ENCODE data around the gene IL18BP. TPM values are rescaled to one million over a fixed set of nuclear protein-coding genes. Genes with fewer than 3 reads are reported as not detected.

IL18BP gene
- total RNA-seq, 1 donor from 2014 or later = 20.9 TPM

GRCh38 chr11:72012897-72013721 is 14.4 kb downstream of the IL18BP start:
- no peak overlapping the region for H3K4me3 Mint-ChIP-seq
- no peaks in the 10 kb centered on the region for H3K27me3 Mint-ChIP-seq (ENCODE audit: low read depth)
- H3K4me1 Mint-ChIP-seq = no peaks in the 10 kb centered on the region
- DNase-seq (ENCODE audit: low spot score in 2 of 2, unreplicated experiment in 2 of 2) = no peak
- peaks cover 43% of the 10 kb centered on the region for H3K36me3 Mint-ChIP-seq
- no peaks in the 10 kb centered on the region for H3K9me3 Mint-ChIP-seq
- no peak overlapping the region for H3K27ac Mint-ChIP-seq
- TF ChIP-seq, protein P1, sequence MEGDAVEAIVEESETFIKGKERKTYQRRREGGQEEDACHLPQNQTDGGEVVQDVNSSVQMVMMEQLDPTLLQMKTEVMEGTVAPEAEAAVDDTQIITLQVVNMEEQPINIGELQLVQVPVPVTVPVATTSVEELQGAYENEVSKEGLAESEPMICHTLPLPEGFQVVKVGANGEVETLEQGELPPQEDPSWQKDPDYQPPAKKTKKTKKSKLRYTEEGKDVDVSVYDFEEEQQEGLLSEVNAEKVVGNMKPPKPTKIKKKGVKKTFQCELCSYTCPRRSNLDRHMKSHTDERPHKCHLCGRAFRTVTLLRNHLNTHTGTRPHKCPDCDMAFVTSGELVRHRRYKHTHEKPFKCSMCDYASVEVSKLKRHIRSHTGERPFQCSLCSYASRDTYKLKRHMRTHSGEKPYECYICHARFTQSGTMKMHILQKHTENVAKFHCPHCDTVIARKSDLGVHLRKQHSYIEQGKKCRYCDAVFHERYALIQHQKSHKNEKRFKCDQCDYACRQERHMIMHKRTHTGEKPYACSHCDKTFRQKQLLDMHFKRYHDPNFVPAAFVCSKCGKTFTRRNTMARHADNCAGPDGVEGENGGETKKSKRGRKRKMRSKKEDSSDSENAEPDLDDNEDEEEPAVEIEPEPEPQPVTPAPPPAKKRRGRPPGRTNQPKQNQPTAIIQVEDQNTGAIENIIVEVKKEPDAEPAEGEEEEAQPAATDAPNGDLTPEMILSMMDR (IDR thresholded peaks at IDR 0.05; ENCODE audit: unreplicated experiment) = no peak

- Mint-ChIP-seq H3K27ac (peak overlapping the region; percentile 39), H3K9me3 (no peaks in the 10 kb centered on the region), H3K27me3 (ENCODE audit: low read depth) (no peaks in the 10 kb centered on the region), H3K36me3 (peaks cover 50% of the 10 kb centered on the region), H3K4me1 (no peaks in the 10 kb centered on the region), H3K4me3 (no peak overlapping the region)
- TF ChIP-seq, protein P1 (IDR thresholded peaks at IDR 0.05; ENCODE audit: unreplicated experiment) = no peak
- no peak for DNase-seq (ENCODE audit: low spot score in 2 of 2, unreplicated experiment in 2 of 2)
Observed at GRCh38 chr11:72013765-72014711, 15.3 kb downstream of the IL18BP start.

DNA sequence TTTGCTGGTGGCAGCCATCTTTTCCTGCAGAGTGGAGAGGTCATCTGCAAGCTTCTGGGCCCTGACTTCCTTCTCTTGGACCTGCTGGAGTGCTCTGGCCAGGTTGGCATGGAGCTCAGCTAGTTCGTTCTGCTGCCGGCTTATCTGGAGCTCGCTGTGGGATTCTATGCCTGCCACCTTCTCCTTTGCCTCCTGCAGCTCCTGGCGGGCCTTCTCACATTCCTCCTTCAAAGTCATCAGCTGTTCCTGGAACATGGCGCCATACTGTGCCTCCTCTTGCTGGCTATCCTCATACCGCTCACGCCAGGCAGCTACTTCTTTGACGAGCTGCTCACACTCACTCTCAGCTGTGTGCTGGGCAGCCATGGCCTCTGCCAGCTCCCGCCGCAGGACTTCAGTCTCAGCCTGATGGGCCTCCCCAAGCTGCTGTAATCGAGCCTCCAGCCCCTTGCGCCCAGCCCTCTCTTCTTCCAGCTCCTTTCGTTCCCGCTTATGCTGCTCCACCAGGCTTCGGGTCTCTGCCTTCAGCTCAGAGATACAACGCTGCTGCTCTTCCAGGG is 16.1 kb downstream of the IL18BP start:
- no peaks in the 10 kb centered on the region for H3K27me3 Mint-ChIP-seq (ENCODE audit: low read depth)
- H3K27ac Mint-ChIP-seq = no peak overlapping the region
- DNase-seq (ENCODE audit: low spot score in 2 of 2, unreplicated experiment in 2 of 2) = no peak
- H3K4me1 Mint-ChIP-seq = no peaks in the 10 kb centered on the region
- TF ChIP-seq, protein P1 (IDR thresholded peaks at IDR 0.05; ENCODE audit: unreplicated experiment) = no peak
- no peak overlapping the region for H3K4me3 Mint-ChIP-seq
- H3K36me3 Mint-ChIP-seq = peaks cover 51% of the 10 kb centered on the region
- no peaks in the 10 kb centered on the region for H3K9me3 Mint-ChIP-seq

- Mint-ChIP-seq H3K9me3 (no peaks in the 10 kb centered on the region), H3K36me3 (peaks cover 57% of the 10 kb centered on the region)
Observed at GRCh38 chr11:72015511-72016061, 16.9 kb downstream of the IL18BP start.

DNA sequence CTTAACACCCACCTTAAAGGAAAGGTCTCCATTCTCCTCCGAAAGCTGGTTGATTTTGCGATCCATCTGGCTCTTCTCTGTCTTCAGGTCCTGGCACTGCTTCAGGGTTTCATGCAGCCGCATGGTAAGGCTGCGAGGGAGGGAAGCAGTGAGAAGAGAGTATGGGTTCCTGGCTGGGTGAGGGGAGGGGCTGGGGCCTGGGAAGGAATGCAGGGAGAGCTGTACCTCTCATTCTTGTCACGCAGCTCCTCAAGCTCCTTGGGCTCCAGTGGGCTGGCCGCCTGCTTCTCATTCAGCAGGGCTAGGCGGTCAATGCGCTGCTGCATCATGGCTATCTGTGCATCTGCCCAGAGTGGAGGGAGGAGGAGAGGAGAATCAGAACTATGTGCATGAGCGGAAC is 19.5 kb downstream of the IL18BP start:
- DNase-seq (ENCODE audit: low spot score in 2 of 2, unreplicated experiment in 2 of 2) = no peak
- no peaks in the 10 kb centered on the region for H3K27me3 Mint-ChIP-seq (ENCODE audit: low read depth)
- no peak overlapping the region for H3K4me3 Mint-ChIP-seq
- TF ChIP-seq, protein P1 (IDR thresholded peaks at IDR 0.05; ENCODE audit: unreplicated experiment) = no peak
- H3K4me1 Mint-ChIP-seq = no peaks in the 10 kb centered on the region
- H3K9me3 Mint-ChIP-seq = no peaks in the 10 kb centered on the region
- H3K36me3 Mint-ChIP-seq = peaks cover 67% of the 10 kb centered on the region
- H3K27ac Mint-ChIP-seq = no peak overlapping the region

More at GRCh38 chr11:72015511-72016061, 16.9 kb downstream of the IL18BP start:
- no peaks in the 10 kb centered on the region for H3K4me1 Mint-ChIP-seq
- DNase-seq (ENCODE audit: low spot score in 2 of 2, unreplicated experiment in 2 of 2) = peak in 1 of 2 experiments; percentile 57
- TF ChIP-seq, protein P1 (IDR thresholded peaks at IDR 0.05; ENCODE audit: unreplicated experiment) = peak; percentile 13
- H3K4me3 Mint-ChIP-seq = no peak overlapping the region
- H3K27ac Mint-ChIP-seq = no peak overlapping the region
- no peaks in the 10 kb centered on the region for H3K27me3 Mint-ChIP-seq (ENCODE audit: low read depth)

All from mesothelial cell of epicardium (in vitro differentiated cells).